HepG2 (cell line): ENCODE data around the gene GNG7. TPM values are rescaled to one million over a fixed set of nuclear protein-coding genes. Genes with fewer than 3 reads are reported as not detected.

Source experiments
- BRCA1 ChIP-seq: sonication (generic); formaldehyde crosslinking; IDR thresholded peaks from 2 replicates; pipeline ENCODE4 v1.4.0; 2020; ENCODE audit warnings: missing genetic modification reagents
- EP300 ChIP-seq, 3 experiments: sonication (generic) in 1 of 3; formaldehyde crosslinking in 1 of 3; IDR thresholded peaks; 2 replicates each; pipeline versions ENCODE4 v1.5.1 to v1.6.1; 2011 to 2020; ENCODE audit warnings: low read depth in 2 of 3, low read length in 2 of 3, borderline replicate concordance in 1 of 3, improper control_type of control experiment in 1 of 3, mild to moderate bottlenecking in 1 of 3, missing genetic modification reagents in 1 of 3, moderate library complexity in 1 of 3
- GMEB2 ChIP-seq: IDR thresholded peaks from 2 replicates; pipeline ENCODE4 v1.6.1; 2016; ENCODE audit warnings: missing biosample characterization, missing genetic modification reagents, low read depth
- HDAC1 ChIP-seq: sonication (generic); formaldehyde crosslinking; IDR thresholded peaks from 2 replicates; pipeline ENCODE4 v1.5.1; 2020; ENCODE audit warnings: mild to moderate bottlenecking, missing genetic modification reagents
- HOXD1 ChIP-seq: sonication (generic); formaldehyde crosslinking; IDR thresholded peaks from 2 replicates; pipeline ENCODE4 v1.5.0; 2020; ENCODE audit warnings: missing genetic modification reagents
- PCBP2 ChIP-seq: fragments of 200-400 bp; formaldehyde crosslinking; optimal IDR thresholded peaks from 2 replicates; pipeline ENCODE3; 2018; ENCODE audit warnings: low read length, low read depth; ENCODE audit not compliant: poor library complexity, severe bottlenecking
- REST ChIP-seq, 2 experiments: IDR thresholded peaks; 2 replicates each; pipeline ENCODE4 v1.6.1; 2011 to 2012; ENCODE audit warnings: low read length in 2 of 2, borderline replicate concordance in 1 of 2, low read depth in 1 of 2, mild to moderate bottlenecking in 1 of 2, moderate library complexity in 1 of 2
- SNAI1 ChIP-seq: sonication (generic); formaldehyde crosslinking; IDR thresholded peaks from 2 replicates; pipeline ENCODE4 v1.5.0; 2020; ENCODE audit warnings: mild to moderate bottlenecking, missing genetic modification reagents, borderline replicate concordance
- ZBTB46 ChIP-seq: sonication (generic); formaldehyde crosslinking; IDR thresholded peaks from 2 replicates; pipeline ENCODE4 v1.4.0; 2020; ENCODE audit warnings: mild to moderate bottlenecking, missing genetic modification reagents, borderline replicate concordance
- ZHX2 ChIP-seq, 2 experiments: sonication (generic) in 1 of 2; formaldehyde crosslinking in 1 of 2; IDR thresholded peaks; 2 replicates each; pipeline versions ENCODE4 v1.6.1 to v1.9.0; 2014 to 2022; ENCODE audit warnings: antibody characterized with exemption in 1 of 2, borderline replicate concordance in 1 of 2, inconsistent platforms in 1 of 2, low read depth in 1 of 2, missing genetic modification reagents in 1 of 2
- ZNF512 ChIP-seq: sonication (generic); formaldehyde crosslinking; IDR thresholded peaks from 2 replicates; pipeline ENCODE4 v1.4.0; 2020; ENCODE audit warnings: mild to moderate bottlenecking, missing genetic modification reagents
- polyA plus RNA-seq, 8 experiments: library from polyadenylated mRNA; depleted of rRNA in 3 of 8; stranded (reverse) in 7 of 8; unstranded in 1 of 8; fragments of >200 nt; fragmentation: Illumina TruSeq in 4 of 8; extraction: Trizol in 4 of 8; gene quantifications; 2 replicates each; pipeline versions ENCODE4 v1.2.1 to v1.2.3, GENCODE V29; 2011 to 2016; ENCODE audit warnings: low read depth in 4 of 8, missing spikeins in 1 of 8, mixed read lengths in 1 of 8; ENCODE audit not compliant: insufficient read depth in 1 of 8
- total RNA-seq, 5 experiments: library from RNA; depleted of rRNA; stranded (reverse); fragments of >200 nt; fragmentation: Illumina TruSeq; extraction: Trizol; gene quantifications; 2 replicates each; pipeline ENCODE4 v1.2.3, GENCODE V29; 2016; ENCODE audit warnings: low read depth in 1 of 5

GNG7 gene
- total and polyA plus RNA-seq, 2 of the 13 experiments (the other 11 are each of a cell fraction or from before 2014, with no cell fraction given), result 1.4 to 3.3 TPM

- no peak for TF ChIP-seq PCBP2
- no peak; a peak in 2 of 4 replicates for TF ChIP-seq EP300 (IDR thresholded peaks at IDR 0.05; ENCODE audit: low read depth in 2 of 2, low read length in 2 of 2)
- no peak; the same call in 1 of the 2 replicates for TF ChIP-seq EP300 (CRISPR knock-in tag; IDR thresholded peaks at IDR 0.05; ENCODE audit: borderline replicate concordance)
- TF ChIP-seq ZHX2 (IDR thresholded peaks at IDR 0.05; ENCODE audit: low read depth), result no peak
- TF ChIP-seq ZHX2 (CRISPR knock-in tag; IDR thresholded peaks at IDR 0.05; ENCODE audit: borderline replicate concordance), result peak; percentile 74; the same call in 1 of the 2 replicates
- TF ChIP-seq HOXD1 (CRISPR knock-in tag), result no peak; the same call in 1 of the 2 replicates
- TF ChIP-seq GMEB2, result no peak
- TF ChIP-seq ZBTB46, result no peak
- peak; percentile 65; the same call in 1 of the 2 replicates for TF ChIP-seq SNAI1 (CRISPR knock-in tag)
- no peak for TF ChIP-seq HDAC1 (CRISPR knock-in tag)
- no peak for TF ChIP-seq BRCA1 (CRISPR knock-in tag)
- TF ChIP-seq ZNF512 (CRISPR knock-in tag), result no peak
- TF ChIP-seq REST (IDR thresholded peaks at IDR 0.05; ENCODE audit: borderline replicate concordance in 1 of 2, low read depth in 1 of 2, low read length in 2 of 2), result peak in 1 of 2 experiments; percentile 84; a peak in 2 of 4 replicates
Observed at GRCh38 chr19:2475702-2476450, 226.6 kb downstream of the GNG7 start, which contains the start of gene GADD45B (continued).
